AG10803 (cell line): ENCODE data around the gene EDNRB.
A peak's percentile ranks its signal among the peaks of the same experiment; 100 is the strongest.

Experiments
- DNase-seq: peaks from one replicate; pipeline ENCODE4 v3.0.0; 2010; ENCODE audit warnings: low read depth
- H3K4me3 ChIP-seq: 2 replicates; pipeline ENCODE4 v1.5.1; 2011; ENCODE audit warnings: mild to moderate bottlenecking, low read length, control low read depth
- TF ChIP-seq, protein P1 (sequence below): conservative IDR thresholded peaks from 2 replicates; pipeline ENCODE4 v1.5.1; 2011; ENCODE audit warnings: mild to moderate bottlenecking, low read length, control low read depth, inconsistent platforms

Gene EDNRB

GRCh38 chr13:77898097-77898496 is 20.5 kb downstream of the EDNRB start:
- TF ChIP-seq, protein P1, sequence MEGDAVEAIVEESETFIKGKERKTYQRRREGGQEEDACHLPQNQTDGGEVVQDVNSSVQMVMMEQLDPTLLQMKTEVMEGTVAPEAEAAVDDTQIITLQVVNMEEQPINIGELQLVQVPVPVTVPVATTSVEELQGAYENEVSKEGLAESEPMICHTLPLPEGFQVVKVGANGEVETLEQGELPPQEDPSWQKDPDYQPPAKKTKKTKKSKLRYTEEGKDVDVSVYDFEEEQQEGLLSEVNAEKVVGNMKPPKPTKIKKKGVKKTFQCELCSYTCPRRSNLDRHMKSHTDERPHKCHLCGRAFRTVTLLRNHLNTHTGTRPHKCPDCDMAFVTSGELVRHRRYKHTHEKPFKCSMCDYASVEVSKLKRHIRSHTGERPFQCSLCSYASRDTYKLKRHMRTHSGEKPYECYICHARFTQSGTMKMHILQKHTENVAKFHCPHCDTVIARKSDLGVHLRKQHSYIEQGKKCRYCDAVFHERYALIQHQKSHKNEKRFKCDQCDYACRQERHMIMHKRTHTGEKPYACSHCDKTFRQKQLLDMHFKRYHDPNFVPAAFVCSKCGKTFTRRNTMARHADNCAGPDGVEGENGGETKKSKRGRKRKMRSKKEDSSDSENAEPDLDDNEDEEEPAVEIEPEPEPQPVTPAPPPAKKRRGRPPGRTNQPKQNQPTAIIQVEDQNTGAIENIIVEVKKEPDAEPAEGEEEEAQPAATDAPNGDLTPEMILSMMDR = no peak
- no peak for DNase-seq
- H3K4me3 ChIP-seq = no peak overlapping the region

DNA sequence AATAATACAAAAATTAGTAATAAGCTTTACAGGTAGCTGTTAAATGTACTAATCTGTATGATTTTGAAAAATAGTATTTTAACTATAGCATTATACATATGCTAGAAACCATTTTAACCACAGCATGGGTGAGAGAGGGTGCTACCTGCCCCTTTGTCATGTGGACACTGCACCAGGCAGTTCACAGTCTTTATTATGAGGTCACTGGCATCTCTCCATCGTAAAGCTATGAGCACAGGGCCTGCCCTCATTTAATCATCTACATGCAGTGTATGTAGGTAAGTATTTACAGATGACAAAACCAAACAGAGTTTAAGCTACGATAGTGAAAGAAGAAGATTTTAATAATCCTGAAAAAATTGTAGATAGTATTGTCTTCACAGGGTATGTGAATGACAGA is 21.7 kb downstream of the EDNRB start:
- peak; percentile 17 for DNase-seq
- TF ChIP-seq, protein P1 = no peak
- H3K4me3 ChIP-seq = no peak overlapping the region

DNA sequence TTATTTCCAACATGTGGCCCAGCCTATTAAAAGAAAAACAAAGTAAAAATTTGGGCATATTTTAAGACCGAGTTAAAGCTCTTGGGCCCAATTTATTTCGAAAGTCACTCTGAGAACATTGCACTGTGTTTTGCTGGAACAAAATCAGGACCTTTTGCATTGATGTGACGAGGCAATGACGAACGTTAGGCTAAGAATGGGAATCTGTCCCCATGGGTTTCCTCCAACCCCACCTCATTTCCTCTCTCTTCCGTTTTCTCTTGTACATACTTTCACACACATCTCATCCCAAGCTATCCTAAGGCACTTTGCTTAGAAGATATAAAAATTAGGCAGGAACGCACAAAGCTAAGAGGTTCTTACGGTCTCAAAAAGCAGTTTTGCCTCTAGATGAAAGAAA is 22.1 kb downstream of the EDNRB start:
- H3K4me3 ChIP-seq = no peak overlapping the region
- DNase-seq = peak; percentile 57
- TF ChIP-seq, protein P1 = no peak

DNA sequence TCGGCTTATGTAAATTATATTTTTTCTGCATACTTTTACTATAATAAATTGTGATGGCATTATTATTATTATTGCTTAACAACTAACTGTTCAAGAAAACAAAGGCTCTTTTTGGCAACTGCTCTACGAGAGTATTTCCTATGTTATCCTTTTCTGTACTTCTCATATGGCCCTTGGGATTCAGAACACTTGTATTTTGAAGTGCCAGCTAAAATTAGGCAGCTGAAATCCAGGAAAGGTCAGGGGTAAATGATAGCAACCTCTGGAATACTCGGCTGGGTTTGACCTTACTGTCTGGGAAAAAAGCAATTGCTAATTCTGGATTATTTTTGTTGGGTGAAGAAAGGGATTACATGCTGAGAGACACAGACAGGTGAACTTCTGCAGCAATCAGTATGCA is 23.9 kb downstream of the EDNRB start:
- no peak overlapping the region for H3K4me3 ChIP-seq
- DNase-seq = no peak
- TF ChIP-seq, protein P1 = no peak

DNA sequence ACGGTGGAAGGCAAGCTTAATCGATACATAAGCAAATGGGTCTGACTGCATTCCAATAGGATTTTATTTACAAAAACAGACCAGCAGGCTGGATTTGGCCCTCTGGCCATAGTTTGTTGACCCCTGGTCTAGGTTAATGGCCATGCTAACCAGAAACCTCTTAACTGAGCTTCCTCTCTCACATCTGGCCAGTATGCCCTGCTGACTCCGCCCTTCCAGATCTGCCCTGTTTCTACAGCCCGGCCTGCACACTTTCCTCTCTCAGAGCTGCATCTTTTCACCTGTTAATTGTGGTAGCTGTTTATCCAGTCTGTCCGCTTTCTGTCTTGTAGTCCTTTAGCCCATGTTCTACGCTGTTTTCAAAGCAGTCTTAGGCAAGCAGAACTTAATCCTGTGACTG is 25.6 kb downstream of the EDNRB start:
- no peak overlapping the region for H3K4me3 ChIP-seq
- no peak for DNase-seq
- TF ChIP-seq, protein P1 = no peak

GRCh38 chr13:77892491-77892890 is 26.1 kb downstream of the EDNRB start:
- no peak for DNase-seq
- TF ChIP-seq, protein P1 = no peak
- no peak overlapping the region for H3K4me3 ChIP-seq

DNA sequence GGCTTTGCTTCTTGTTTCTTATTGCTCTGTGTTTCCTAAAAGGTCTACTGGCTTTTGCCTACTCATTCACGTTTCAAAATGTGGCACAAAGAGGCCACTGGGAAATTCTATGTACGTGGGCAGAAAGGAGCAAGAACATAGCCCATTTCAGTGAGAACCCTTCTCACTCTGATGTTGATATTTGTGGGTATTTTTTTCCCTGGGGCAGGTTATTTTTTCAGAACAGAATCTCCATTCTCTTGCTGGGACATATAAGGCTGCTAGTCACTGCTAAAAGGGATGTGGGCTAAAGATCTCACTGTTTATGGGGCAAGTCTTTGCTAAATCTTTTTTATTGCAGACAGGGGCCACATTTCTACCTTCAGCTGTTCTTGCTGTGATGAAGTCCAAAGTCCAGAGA is 27.1 kb downstream of the EDNRB start:
- H3K4me3 ChIP-seq = no peak overlapping the region
- TF ChIP-seq, protein P1 = no peak
- no peak for DNase-seq
